RWPE2 (cell line): ENCODE data around the gene ZFYVE28.

Experiments
- ATAC-seq: fragments of 200-7000 bp; cut with Tn5 transposase; 3 replicates; pipeline ENCODE4 v1.9.1; 2021; ENCODE audit warnings: low read depth
- DNase-seq: peaks from one replicate; pipeline ENCODE4 v3.0.0-alpha.2; 2020; ENCODE audit warnings: low spot score
- H3K27ac ChIP-seq: fragments of 450-650 bp; 2 replicates; pipeline ENCODE4 v1.5.1; 2017; ENCODE audit warnings: mild to moderate bottlenecking; ENCODE audit not compliant: poor library complexity, severe bottlenecking
- H3K27me3 ChIP-seq: fragments of 250-450 bp; sonication (Bioruptor Pico); 2 replicates; pipeline ENCODE4 v1.5.1; 2021; ENCODE audit warnings: mild to moderate bottlenecking, moderate library complexity; ENCODE audit not compliant: insufficient read depth, poor library complexity, severe bottlenecking
- H3K36me3 ChIP-seq: fragments of 250-450 bp; sonication (Bioruptor Pico); 2 replicates; pipeline ENCODE4 v1.5.1; 2020; ENCODE audit warnings: low read depth, mild to moderate bottlenecking, moderate library complexity
- H3K4me1 ChIP-seq: fragments of 250-450 bp; sonication (Bioruptor Pico); 2 replicates; pipeline ENCODE4 v1.5.1; 2021; ENCODE audit warnings: mild to moderate bottlenecking, moderate library complexity; ENCODE audit not compliant: insufficient read depth, poor library complexity, severe bottlenecking
- H3K4me3 ChIP-seq: fragments of 250-450 bp; sonication (Bioruptor Pico); 2 replicates; pipeline ENCODE4 v1.5.1; 2021; ENCODE audit warnings: mild to moderate bottlenecking, moderate library complexity; ENCODE audit not compliant: severe bottlenecking
- H3K9me3 ChIP-seq: fragments of 250-450 bp; sonication (Bioruptor Pico); 2 replicates; pipeline ENCODE4 v1.5.1; 2021; ENCODE audit warnings: mild to moderate bottlenecking, moderate library complexity; ENCODE audit not compliant: severe bottlenecking
- TF ChIP-seq, protein P1 (sequence below): fragments of 450-650 bp; IDR thresholded peaks from one replicate; pipeline ENCODE4 v1.5.1; 2017; ENCODE audit warnings: mild to moderate bottlenecking, moderate library complexity; ENCODE audit not compliant: poor library complexity, severe bottlenecking

Gene ZFYVE28

DNA sequence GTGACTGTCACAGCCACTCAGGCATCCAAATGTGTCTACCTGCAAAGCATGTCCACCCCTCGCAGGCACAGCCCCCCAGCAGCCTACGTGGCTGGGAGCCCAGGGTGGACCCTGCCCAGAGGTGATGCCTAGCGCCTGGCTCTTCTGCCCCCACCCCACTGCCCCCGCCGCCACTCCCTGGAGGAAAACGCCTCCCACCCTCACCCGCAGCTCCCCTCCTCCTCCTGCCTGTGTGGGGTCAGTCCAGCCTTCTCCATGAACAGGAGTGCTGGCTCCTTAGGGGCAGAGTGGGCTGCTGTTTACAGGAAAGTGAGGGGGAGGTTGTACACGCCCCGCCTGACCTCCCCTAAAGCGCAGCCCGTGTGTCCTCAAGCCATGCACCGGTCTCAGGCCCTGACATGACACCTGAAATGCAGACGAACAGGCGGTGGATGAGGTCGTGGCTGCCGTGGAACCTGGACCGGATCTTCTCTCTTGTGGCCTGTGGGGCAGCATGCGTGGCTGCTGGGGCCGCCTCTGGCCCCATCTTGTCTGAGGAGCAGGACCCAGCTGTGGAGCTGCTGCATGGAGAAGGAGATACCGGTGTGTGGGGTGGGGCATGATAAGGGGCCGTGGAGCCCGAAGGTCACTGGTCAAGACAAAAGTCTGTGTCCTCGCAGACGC lies 144.7 kb downstream of the ZFYVE28 start:
- TF ChIP-seq, protein P1, sequence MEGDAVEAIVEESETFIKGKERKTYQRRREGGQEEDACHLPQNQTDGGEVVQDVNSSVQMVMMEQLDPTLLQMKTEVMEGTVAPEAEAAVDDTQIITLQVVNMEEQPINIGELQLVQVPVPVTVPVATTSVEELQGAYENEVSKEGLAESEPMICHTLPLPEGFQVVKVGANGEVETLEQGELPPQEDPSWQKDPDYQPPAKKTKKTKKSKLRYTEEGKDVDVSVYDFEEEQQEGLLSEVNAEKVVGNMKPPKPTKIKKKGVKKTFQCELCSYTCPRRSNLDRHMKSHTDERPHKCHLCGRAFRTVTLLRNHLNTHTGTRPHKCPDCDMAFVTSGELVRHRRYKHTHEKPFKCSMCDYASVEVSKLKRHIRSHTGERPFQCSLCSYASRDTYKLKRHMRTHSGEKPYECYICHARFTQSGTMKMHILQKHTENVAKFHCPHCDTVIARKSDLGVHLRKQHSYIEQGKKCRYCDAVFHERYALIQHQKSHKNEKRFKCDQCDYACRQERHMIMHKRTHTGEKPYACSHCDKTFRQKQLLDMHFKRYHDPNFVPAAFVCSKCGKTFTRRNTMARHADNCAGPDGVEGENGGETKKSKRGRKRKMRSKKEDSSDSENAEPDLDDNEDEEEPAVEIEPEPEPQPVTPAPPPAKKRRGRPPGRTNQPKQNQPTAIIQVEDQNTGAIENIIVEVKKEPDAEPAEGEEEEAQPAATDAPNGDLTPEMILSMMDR: no peak
- Histone ChIP-seq H3K9me3 (no peaks in the 10 kb centered on the region), H3K27ac (no peak overlapping the region), H3K27me3 (no peaks in the 10 kb centered on the region), H3K36me3 (no peaks in the 10 kb centered on the region), H3K4me3 (no peak overlapping the region), H3K4me1 (no peaks in the 10 kb centered on the region)
- DNase-seq: no peak
- no peak for ATAC-seq

DNA sequence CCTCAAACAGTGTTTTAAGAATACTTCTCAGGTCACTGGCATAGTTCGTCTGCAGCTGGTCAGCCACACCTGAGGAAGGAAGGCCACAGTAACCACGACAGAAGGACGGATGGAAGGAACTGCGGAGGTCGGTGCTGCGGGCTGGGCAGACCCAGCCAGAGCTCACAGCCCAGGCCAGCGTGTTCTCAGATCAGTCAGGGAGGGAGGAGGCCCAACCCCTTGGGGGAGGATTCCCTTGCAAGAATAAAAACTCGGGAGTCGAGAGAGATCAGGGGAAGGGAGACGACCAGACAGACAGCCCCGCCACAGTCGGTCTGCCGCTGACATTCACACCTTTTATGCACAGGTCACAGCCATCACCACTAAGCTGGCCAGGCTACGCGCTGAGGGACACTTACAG lies 145.2 kb downstream of the ZFYVE28 start:
- no peak for ATAC-seq
- H3K27me3 ChIP-seq: no peaks in the 10 kb centered on the region

DNA sequence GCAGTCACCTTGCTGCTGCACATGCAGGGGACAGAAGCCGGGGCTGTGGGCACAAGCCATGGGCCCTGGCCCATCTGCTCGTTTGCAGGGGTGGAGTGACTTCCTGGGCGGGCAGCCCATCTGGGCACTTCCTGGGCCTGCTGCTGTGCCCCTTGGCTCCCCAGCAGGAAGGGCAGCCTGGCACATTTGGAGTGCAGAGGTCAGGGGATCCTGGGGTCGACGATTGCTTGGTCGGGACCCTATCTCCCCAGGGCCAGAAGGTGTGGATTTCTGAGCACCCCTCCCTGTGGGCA lies 145.7 kb downstream of the ZFYVE28 start:
- H3K36me3 ChIP-seq: no peaks in the 10 kb centered on the region
- H3K27me3 ChIP-seq: no peaks in the 10 kb centered on the region
- H3K9me3 ChIP-seq: no peaks in the 10 kb centered on the region
- ATAC-seq: no peak
- DNase-seq: no peak
- no peak overlapping the region for H3K27ac ChIP-seq
- no peaks in the 10 kb centered on the region for H3K4me1 ChIP-seq
- TF ChIP-seq, protein P1: no peak
- H3K4me3 ChIP-seq: no peak overlapping the region

More for the DNA sequence above, 145.2 kb downstream of the ZFYVE28 start:
- no peak for DNase-seq
- H3K27ac ChIP-seq: no peak overlapping the region
- H3K9me3 ChIP-seq: no peaks in the 10 kb centered on the region
- TF ChIP-seq, protein P1: no peak
- no peaks in the 10 kb centered on the region for H3K36me3 ChIP-seq
- H3K4me1 ChIP-seq: no peaks in the 10 kb centered on the region
- H3K4me3 ChIP-seq: no peak overlapping the region

DNA sequence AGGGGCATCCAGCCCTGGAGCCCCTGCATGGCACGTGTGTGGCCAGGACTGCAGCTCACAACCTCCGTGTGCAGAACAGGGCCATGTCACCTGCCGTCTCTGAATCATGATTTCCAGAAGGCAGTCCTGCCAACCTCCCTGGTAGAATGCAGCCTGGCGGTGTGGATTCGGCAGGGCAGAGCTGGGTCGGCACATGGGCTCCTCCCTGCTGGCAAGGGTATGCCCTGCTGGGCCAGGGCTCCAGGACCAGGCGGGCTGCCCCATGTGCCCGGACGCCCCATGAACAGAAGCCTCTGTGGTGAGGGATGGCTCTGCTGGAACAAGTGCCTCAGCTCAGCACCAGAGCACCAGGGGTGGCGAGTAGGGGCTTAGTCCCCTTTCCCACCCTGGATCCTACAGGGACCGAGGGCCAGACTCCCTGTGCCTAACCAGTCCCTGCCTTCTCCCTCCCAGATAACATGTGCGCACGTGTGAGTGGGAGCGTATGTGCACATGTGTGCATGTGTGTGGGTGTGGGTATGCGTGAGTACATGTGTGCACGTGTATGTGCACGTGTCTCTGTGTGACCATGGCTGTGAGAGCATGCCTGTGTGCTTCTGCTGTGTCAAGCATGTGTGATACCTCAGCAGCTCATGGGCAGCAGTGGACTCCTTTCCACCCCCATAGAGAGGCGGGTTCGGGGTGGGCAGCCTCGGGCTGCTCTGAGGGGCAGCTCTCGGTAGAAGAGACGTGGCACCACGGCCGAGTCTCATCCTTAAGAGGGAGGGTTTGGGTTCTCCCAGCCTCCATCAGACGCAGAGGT lies 146.2 kb downstream of the ZFYVE28 start:
- no peaks in the 10 kb centered on the region for H3K36me3 ChIP-seq
- ATAC-seq (no peak), DNase-seq (no peak)
- no peak overlapping the region for H3K4me3 ChIP-seq
- H3K4me1 ChIP-seq: no peaks in the 10 kb centered on the region
- H3K9me3 ChIP-seq: no peaks in the 10 kb centered on the region
- TF ChIP-seq, protein P1: no peak
- H3K27me3 ChIP-seq: no peaks in the 10 kb centered on the region
- no peak overlapping the region for H3K27ac ChIP-seq
